PC-3 (cell line): ENCODE results near the gene UBTD1.

Experiments used
- EZH2 ChIP-seq: fragments of 300-600 bp; sonication (generic); IDR thresholded peaks from one replicate; pipeline ENCODE4 v1.6.1; 2017; ENCODE audit warnings: antibody characterized with exemption, mild to moderate bottlenecking, low read length; ENCODE audit not compliant: unreplicated experiment
- EZH2phosphoT487 ChIP-seq: fragments of 300-600 bp; sonication (generic); IDR thresholded peaks from 2 replicates; pipeline ENCODE4 v1.6.1; 2018; ENCODE audit warnings: mild to moderate bottlenecking, antibody characterized with exemption, low read length, borderline replicate concordance
- TF ChIP-seq, protein P1 (sequence below): fragments of 300-600 bp; sonication (generic); conservative IDR thresholded peaks from 2 replicates; pipeline ENCODE4 v1.5.1; 2017; ENCODE audit warnings: antibody characterized with exemption, low read depth, mild to moderate bottlenecking, low read length

DNA sequence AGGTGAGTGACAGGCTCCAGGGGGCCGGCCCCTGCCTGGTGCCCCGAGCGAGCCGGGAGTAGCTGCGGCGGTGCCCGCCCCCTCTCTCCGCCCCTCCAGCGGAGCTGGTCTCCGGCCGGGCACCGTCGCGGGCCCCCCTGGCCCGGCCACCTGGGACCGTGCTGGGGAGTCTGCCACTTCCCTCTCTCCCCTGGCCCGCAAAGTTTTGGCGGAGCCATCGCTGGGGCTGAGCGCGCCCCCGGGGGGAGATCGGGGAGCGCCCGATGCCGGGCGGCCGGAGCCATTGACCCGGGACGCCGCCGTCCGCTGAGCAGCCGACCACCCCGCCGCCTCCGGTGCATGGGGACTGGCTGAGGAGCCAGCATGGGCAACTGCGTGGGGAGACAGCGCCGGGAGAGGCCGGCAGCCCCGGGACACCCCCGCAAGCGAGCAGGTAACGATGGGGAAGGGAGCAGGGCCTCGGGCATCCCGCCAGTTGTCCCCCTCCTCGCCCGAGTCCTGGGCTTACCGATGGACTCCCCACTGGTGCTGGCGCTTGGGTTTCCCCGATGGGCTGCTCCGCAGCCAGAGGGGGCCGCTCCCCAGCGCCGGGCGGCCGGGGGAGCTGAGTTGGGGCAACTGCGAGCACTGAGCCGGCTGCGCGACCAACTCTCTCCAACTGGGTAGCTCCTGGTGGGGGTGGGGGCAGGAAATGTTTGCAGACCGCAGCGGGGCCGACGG, at the start of gene UBTD1:
- no peak for TF ChIP-seq EZH2phosphoT487
- TF ChIP-seq, protein P1, sequence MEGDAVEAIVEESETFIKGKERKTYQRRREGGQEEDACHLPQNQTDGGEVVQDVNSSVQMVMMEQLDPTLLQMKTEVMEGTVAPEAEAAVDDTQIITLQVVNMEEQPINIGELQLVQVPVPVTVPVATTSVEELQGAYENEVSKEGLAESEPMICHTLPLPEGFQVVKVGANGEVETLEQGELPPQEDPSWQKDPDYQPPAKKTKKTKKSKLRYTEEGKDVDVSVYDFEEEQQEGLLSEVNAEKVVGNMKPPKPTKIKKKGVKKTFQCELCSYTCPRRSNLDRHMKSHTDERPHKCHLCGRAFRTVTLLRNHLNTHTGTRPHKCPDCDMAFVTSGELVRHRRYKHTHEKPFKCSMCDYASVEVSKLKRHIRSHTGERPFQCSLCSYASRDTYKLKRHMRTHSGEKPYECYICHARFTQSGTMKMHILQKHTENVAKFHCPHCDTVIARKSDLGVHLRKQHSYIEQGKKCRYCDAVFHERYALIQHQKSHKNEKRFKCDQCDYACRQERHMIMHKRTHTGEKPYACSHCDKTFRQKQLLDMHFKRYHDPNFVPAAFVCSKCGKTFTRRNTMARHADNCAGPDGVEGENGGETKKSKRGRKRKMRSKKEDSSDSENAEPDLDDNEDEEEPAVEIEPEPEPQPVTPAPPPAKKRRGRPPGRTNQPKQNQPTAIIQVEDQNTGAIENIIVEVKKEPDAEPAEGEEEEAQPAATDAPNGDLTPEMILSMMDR = no peak
- TF ChIP-seq EZH2 = no peak
